GM23338 (cell line): Measurements from ENCODE around the gene SMIM14.

ENCODE experiments used
- CTCF ChIP-seq, 2 experiments: fragments of 200-600 bp in 1 of 2; sonication (generic) in 1 of 2; conservative IDR thresholded peaks; 2 replicates each; pipeline versions ENCODE4 v1.5.1 to v1.6.1; 2016 to 2017; ENCODE audit warnings: antibody characterized with exemption in 2 of 2, low read depth in 2 of 2, mild to moderate bottlenecking in 2 of 2, moderate library complexity in 1 of 2
- EZH2 ChIP-seq: fragments of 200-600 bp; sonication (generic); IDR thresholded peaks from one replicate; pipeline ENCODE4 v1.8.0; 2017; ENCODE audit warnings: antibody characterized with exemption, mild to moderate bottlenecking, low read depth; ENCODE audit not compliant: unreplicated experiment
- POLR2AphosphoS5 ChIP-seq: IDR thresholded peaks from 2 replicates; pipeline ENCODE4 v1.6.1; 2016; ENCODE audit warnings: antibody characterized with exemption, low read depth

- TF ChIP-seq CTCF (conservative IDR thresholded peaks at IDR 0.05; ENCODE audit: low read depth in 2 of 2): no peak
- no peak for TF ChIP-seq POLR2AphosphoS5
- TF ChIP-seq EZH2: no peak
Observed at GRCh38 chr4:39530682-39531081, 108.0 kb downstream of the SMIM14 start.
